HepG2 (cell line): Measurements from ENCODE around the gene CELF2. TPM values are rescaled to one million over a fixed set of nuclear protein-coding genes. Genes with fewer than 3 reads are reported as not detected.

Experiments used
- ATAC-seq: fragments of 200-7000 bp; cut with Tn5 transposase; 3 replicates; pipeline ENCODE4 v1.9.1; 2020; ENCODE audit warnings: mild to moderate bottlenecking, moderate library complexity
- BruUV-seq: library from RNA; stranded (reverse); fragments of 400-500 nt; replicated peaks from 2 replicates; lab custom pipeline; 2021; lab: Mats Ljungman, UMichigan
- CTCF ChIA-PET: fragments of 300-600 bp; formaldehyde crosslinking; extraction: SDS; loops from one replicate; lab custom pipeline; 2021; ENCODE audit warnings: low total read pairs, inconsistent platforms, low intra/inter-chr PET ratio; lab: Yijun Ruan, JAX
- POLR2A ChIA-PET: fragments of 350-600 bp; sonication (Branson Sonifier 250); formaldehyde crosslinking; loops from one replicate; lab custom pipeline; 2020; ENCODE audit warnings: antibody characterized with exemption, inconsistent platforms; lab: Yijun Ruan, JAX
- DNase-seq: peaks from one replicate; pipeline ENCODE4 v3.0.0-alpha.2; 2015; ENCODE audit warnings: low spot score
- FAIRE-seq: peaks from 3 replicates; lab custom pipeline; 2011; peaks lifted over from hg19 to GRCh38; lab: Jason Lieb, UNC
- H2AFZ ChIP-seq: one replicate; pipeline ENCODE4 v1.6.1; 2011; ENCODE audit warnings: low read length, inconsistent platforms
- H3K27ac ChIP-seq: fragments of 300-600 bp; 3 replicates; pipeline ENCODE4 v1.8.0; 2011; ENCODE audit warnings: mixed run types, mild to moderate bottlenecking, mixed read lengths, low read length, inconsistent platforms; ENCODE audit not compliant: insufficient read depth; ENCODE audit errors: extremely low read length
- H3K27me3 ChIP-seq, 2 experiments: fragments of 200-600 bp in 1 of 2; 2 replicates in 1 of 2; 3 replicates in 1 of 2; pipeline versions ENCODE4 v1.6.0 to v1.8.0; 2011; ENCODE audit warnings: low read length in 2 of 2, mild to moderate bottlenecking in 2 of 2, moderate library complexity in 2 of 2, inconsistent platforms in 1 of 2; ENCODE audit not compliant: insufficient read depth in 2 of 2, control insufficient read depth in 1 of 2
- H3K36me3 ChIP-seq, 2 experiments: fragments of 200-600 bp in 1 of 2; replicated peaks in 1 of 2; 2 replicates in 1 of 2; 3 replicates in 1 of 2; pipeline versions ENCODE4 v1.5.1 to v1.8.0; 2011; ENCODE audit warnings: low read length in 2 of 2, inconsistent platforms in 1 of 2; ENCODE audit not compliant: insufficient read depth in 2 of 2, control insufficient read depth in 1 of 2
- H3K4me1 ChIP-seq: 2 replicates; pipeline ENCODE4 v1.5.1; 2012; ENCODE audit warnings: low read length, inconsistent platforms; ENCODE audit not compliant: insufficient read depth
- H3K4me2 ChIP-seq: 2 replicates; pipeline ENCODE4 v1.6.0; 2011; ENCODE audit warnings: low read depth, low read length, inconsistent platforms
- H3K4me3 ChIP-seq, 3 experiments: fragments of 200-600 bp in 1 of 3; sonication (generic), shearing (Covaris generic) in 1 of 3; replicated peaks in 1 of 3; 2 replicates each; pipeline ENCODE4 v1.5.1; 2011 to 2016; ENCODE audit warnings: low read length in 3 of 3, inconsistent platforms in 2 of 3, low read depth in 2 of 3, mild to moderate bottlenecking in 2 of 3, control low read depth in 1 of 3, mixed read lengths in 1 of 3; ENCODE audit not compliant: insufficient read depth in 1 of 3
- H3K79me2 ChIP-seq: one replicate; pipeline ENCODE4 v1.6.1; 2011; ENCODE audit warnings: low read length, inconsistent platforms; ENCODE audit not compliant: insufficient read depth
- H3K9ac ChIP-seq: 2 replicates; pipeline ENCODE4 v1.6.0; 2011; ENCODE audit warnings: mild to moderate bottlenecking, low read depth, low read length, inconsistent platforms; ENCODE audit not compliant: insufficient read depth
- H3K9me3 ChIP-seq: 2 replicates; pipeline ENCODE4 v1.5.1; 2012; ENCODE audit warnings: mild to moderate bottlenecking, low read length
- H4K20me1 ChIP-seq: 2 replicates; pipeline ENCODE4 v1.6.0; 2011; ENCODE audit warnings: inconsistent platforms, mild to moderate bottlenecking, low read length, moderate library complexity; ENCODE audit not compliant: insufficient read depth
- CREM ChIP-seq, 2 experiments: sonication (generic) in 1 of 2; formaldehyde crosslinking in 1 of 2; IDR thresholded peaks; 2 replicates each; pipeline versions ENCODE4 v1.4.0 to v1.6.1; 2016 to 2020; ENCODE audit warnings: antibody characterized with exemption in 1 of 2, mild to moderate bottlenecking in 1 of 2, missing genetic modification reagents in 1 of 2
- IKZF4 ChIP-seq: sonication (generic); formaldehyde crosslinking; IDR thresholded peaks from 2 replicates; pipeline ENCODE4 v1.5.1; 2020; ENCODE audit warnings: borderline replicate concordance, mild to moderate bottlenecking, low read depth, missing genetic modification reagents; ENCODE audit errors: not compliant biosample characterization
- KDM6A ChIP-seq: IDR thresholded peaks from 2 replicates; pipeline ENCODE4 v1.6.1; 2016; ENCODE audit warnings: low read depth
- MAFF ChIP-seq: IDR thresholded peaks from 2 replicates; pipeline ENCODE4 v1.6.1; 2011; ENCODE audit warnings: low read depth, low read length, improper control_type of control experiment
- MTA3 ChIP-seq: sonication (generic); formaldehyde crosslinking; IDR thresholded peaks from 2 replicates; pipeline ENCODE4 v1.4.0; 2020; ENCODE audit warnings: missing genetic modification reagents
- SALL1 ChIP-seq: sonication (generic); formaldehyde crosslinking; IDR thresholded peaks from 2 replicates; pipeline ENCODE4 v1.8.0; 2022; ENCODE audit warnings: mild to moderate bottlenecking, missing genetic modification reagents
- SIN3A ChIP-seq: IDR thresholded peaks from 2 replicates; pipeline ENCODE4 v1.6.1; 2011; ENCODE audit warnings: low read depth, mild to moderate bottlenecking, control low read depth, low read length, borderline replicate concordance
- SP2 ChIP-seq: sonication (generic); formaldehyde crosslinking; IDR thresholded peaks from 2 replicates; pipeline ENCODE4 v1.5.1; 2020; ENCODE audit warnings: mild to moderate bottlenecking, missing genetic modification reagents
- XBP1 ChIP-seq: sonication (generic); formaldehyde crosslinking; IDR thresholded peaks from 2 replicates; pipeline ENCODE4 v1.5.0; 2020; ENCODE audit warnings: missing genetic modification reagents
- ZNF260 ChIP-seq: sonication (generic); formaldehyde crosslinking; IDR thresholded peaks from 2 replicates; pipeline ENCODE4 v1.4.0; 2020; ENCODE audit warnings: missing genetic modification reagents, low read depth, mild to moderate bottlenecking, borderline replicate concordance
- ZNF296 ChIP-seq: sonication (generic); formaldehyde crosslinking; conservative IDR thresholded peaks from 2 replicates; pipeline ENCODE4 v1.5.0; 2020; ENCODE audit warnings: mild to moderate bottlenecking, missing genetic modification reagents
- ZNF678 ChIP-seq: sonication (generic); formaldehyde crosslinking; IDR thresholded peaks from 2 replicates; pipeline ENCODE4 v1.4.0; 2020; ENCODE audit warnings: mild to moderate bottlenecking, missing genetic modification reagents
- WGBS: methylation state at CpG from one replicate; pipeline ENCODE4 v1.1.6; 2017; ENCODE audit warnings: low lambda C conversion rate; 5-methylcytosine and 5-hydroxymethylcytosine counted together
- in situ Hi-C: cut with HindIII; loops from 2 replicates; pipeline ENCODE4 v1.10.0; 2017; ENCODE audit warnings: low pct_unique_long_range_greater_than_20kb; ENCODE audit not compliant: extremely low pct_ligation_motif_present
- intact Hi-C: fragments of 100-400 bp; cut with micrococcal nuclease; formaldehyde crosslinking; loops from one replicate; pipeline ENCODE4 v1.10.0; 2022; ENCODE audit not compliant: unreplicated experiment
- polyA plus RNA-seq, 8 experiments: library from polyadenylated mRNA; depleted of rRNA in 3 of 8; stranded (reverse) in 7 of 8; unstranded in 1 of 8; fragments of >200 nt; fragmentation: Illumina TruSeq in 4 of 8; extraction: Trizol in 4 of 8; gene quantifications; 2 replicates each; pipeline versions ENCODE4 v1.2.1 to v1.2.3, GENCODE V29; 2011 to 2016; ENCODE audit warnings: low read depth in 4 of 8, missing spikeins in 1 of 8, mixed read lengths in 1 of 8; ENCODE audit not compliant: insufficient read depth in 1 of 8
- total RNA-seq, 5 experiments: library from RNA; depleted of rRNA; stranded (reverse); fragments of >200 nt; fragmentation: Illumina TruSeq; extraction: Trizol; gene quantifications; 2 replicates each; pipeline ENCODE4 v1.2.3, GENCODE V29; 2016; ENCODE audit warnings: low read depth in 1 of 5
- TF ChIP-seq, protein P1 (sequence below): sonication (generic); formaldehyde crosslinking; IDR thresholded peaks from 2 replicates; pipeline ENCODE4 v1.4.0; 2020; ENCODE audit warnings: missing genetic modification reagents, borderline replicate concordance

The CELF2 gene
- total and polyA plus RNA-seq, 2 of the 13 experiments (the other 11 are each of a cell fraction or from before 2014, with no cell fraction given), result not detected

DNA sequence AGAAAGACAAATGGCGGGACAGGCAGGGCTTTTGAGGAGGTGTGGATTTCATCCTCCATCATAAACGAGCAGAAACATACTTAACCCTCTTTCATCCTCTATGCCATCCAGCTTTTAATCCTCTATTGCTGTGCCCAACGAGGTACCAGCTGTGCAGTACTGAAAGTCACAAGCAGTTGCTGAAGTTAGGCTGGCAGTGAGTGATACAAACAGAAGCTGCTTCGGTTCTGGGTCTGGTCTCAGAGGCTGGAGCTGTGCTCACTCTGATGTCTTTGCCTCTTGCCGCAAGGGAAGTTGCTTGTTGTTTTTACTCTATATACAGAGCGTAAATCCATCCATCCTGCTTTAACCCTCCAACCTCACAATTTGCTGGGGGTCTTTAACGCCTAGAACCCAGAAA is 235.2 kb downstream of the CELF2 start:
- DNase-seq, result no peak
- POLR2A ChIA-PET, result no interaction called here
- H3K27ac ChIP-seq, result no peak overlapping the region
- intact Hi-C loops, result no loop called here
- CTCF ChIA-PET, result no interaction called here
- H2AFZ ChIP-seq, result no peak overlapping the region
- H4K20me1 ChIP-seq, result no peaks in the 10 kb centered on the region
- BruUV-seq, result no TSS peak
- H3K79me2 ChIP-seq, result no peaks in the 10 kb centered on the region
- no peaks in the 10 kb centered on the region for H3K9me3 ChIP-seq
- WGBS, result 19% methylated on average over 7 of the region's 7 CpGs
- H3K4me2 ChIP-seq, result no peak overlapping the region
- no peaks in the 10 kb centered on the region for H3K36me3 ChIP-seq
- in situ Hi-C loops, result no loop called here
- FAIRE-seq, result no peak
- H3K27me3 ChIP-seq, result peaks cover 10 to 91% of the 10 kb centered on the region in 2 experiments
- H3K4me1 ChIP-seq, result no peaks in the 10 kb centered on the region
- TF ChIP-seq ZNF678 (CRISPR knock-in tag) (no peak), KDM6A (CRISPR knock-in tag) (no peak)
- no peak for ATAC-seq
- H3K9ac ChIP-seq, result no peak overlapping the region
- no peak overlapping the region for H3K4me3 ChIP-seq

DNA sequence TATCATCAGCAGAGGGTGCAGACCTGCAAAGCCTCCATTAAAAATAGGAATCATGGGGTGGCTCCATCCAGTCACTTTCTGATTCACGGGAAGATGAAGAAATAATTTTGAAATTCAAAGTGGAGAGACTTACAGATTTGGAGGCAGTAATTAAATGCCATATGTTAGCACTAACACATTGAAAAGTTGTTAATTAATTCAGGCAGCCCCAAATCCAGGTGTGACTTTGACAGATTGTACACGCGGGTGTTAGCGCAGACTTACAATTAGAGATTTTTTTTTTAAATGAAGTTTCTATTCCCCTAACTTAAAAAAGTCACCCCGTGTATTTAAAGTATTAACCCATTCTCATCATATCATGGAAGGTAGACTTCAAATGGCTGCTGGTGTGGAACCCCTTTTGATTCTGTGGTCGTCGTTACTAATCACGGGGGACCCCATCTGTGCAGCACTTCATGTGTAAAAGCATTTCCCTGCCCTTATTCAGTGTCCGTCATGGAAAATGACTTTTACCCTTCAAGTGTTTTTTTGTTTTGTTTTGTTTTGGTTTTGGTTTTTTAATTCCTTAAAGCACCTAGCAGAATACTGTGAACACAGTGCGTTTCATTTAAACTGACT is 235.8 kb downstream of the CELF2 start:
- Histone ChIP-seq H3K4me3 (no peak overlapping the region), H3K9me3 (no peaks in the 10 kb centered on the region), H3K4me1 (no peaks in the 10 kb centered on the region), H3K79me2 (no peaks in the 10 kb centered on the region), H3K4me2 (no peak overlapping the region), H3K27me3 (peaks cover 10 to 93% of the 10 kb centered on the region in 2 experiments), H3K27ac (no peak overlapping the region), H2AFZ (no peak overlapping the region), H3K36me3 (no peaks in the 10 kb centered on the region), H4K20me1 (no peaks in the 10 kb centered on the region), H3K9ac (no peak overlapping the region)
- POLR2A ChIA-PET, result no interaction called here
- BruUV-seq, result no TSS peak
- DNase-seq, result no peak
- 29% methylated on average over 10 of the region's 10 CpGs for WGBS
- in situ Hi-C loops, result no loop called here
- intact Hi-C loops, result no loop called here
- TF ChIP-seq MTA3 (CRISPR knock-in tag), result no peak
- no peak for TF ChIP-seq IKZF4
- TF ChIP-seq, protein P1, sequence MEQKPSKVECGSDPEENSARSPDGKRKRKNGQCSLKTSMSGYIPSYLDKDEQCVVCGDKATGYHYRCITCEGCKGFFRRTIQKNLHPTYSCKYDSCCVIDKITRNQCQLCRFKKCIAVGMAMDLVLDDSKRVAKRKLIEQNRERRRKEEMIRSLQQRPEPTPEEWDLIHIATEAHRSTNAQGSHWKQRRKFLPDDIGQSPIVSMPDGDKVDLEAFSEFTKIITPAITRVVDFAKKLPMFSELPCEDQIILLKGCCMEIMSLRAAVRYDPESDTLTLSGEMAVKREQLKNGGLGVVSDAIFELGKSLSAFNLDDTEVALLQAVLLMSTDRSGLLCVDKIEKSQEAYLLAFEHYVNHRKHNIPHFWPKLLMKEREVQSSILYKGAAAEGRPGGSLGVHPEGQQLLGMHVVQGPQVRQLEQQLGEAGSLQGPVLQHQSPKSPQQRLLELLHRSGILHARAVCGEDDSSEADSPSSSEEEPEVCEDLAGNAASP, result no peak
- no peak for TF ChIP-seq SALL1
- TF ChIP-seq XBP1 (CRISPR knock-in tag), result no peak
- no peak for TF ChIP-seq ZNF296
- no peak for TF ChIP-seq SP2 (CRISPR knock-in tag)
- TF ChIP-seq MAFF, result no peak
- TF ChIP-seq SIN3A, result no peak
- TF ChIP-seq CREM (IDR thresholded peaks at IDR 0.05), result no peak
- TF ChIP-seq CREM (CRISPR knock-in tag; IDR thresholded peaks at IDR 0.05), result no peak
- no peak for TF ChIP-seq ZNF260 (CRISPR knock-in tag)
- TF ChIP-seq, all 625 proteins: peak for 0
- CTCF ChIA-PET, result no interaction called here
- FAIRE-seq, result no peak
- ATAC-seq, result no peak
